ENCODE data around the gene MOV10. TPM values are rescaled to one million over a fixed set of nuclear protein-coding genes. Genes with fewer than 3 reads are reported as not detected.

The MOV10 gene
- total RNA-seq, 6 donors from 2014 or later = 26.5 to 161 (median 56.0) TPM

GRCh38 chr1:112737573-112737972 is 63.1 kb downstream of the MOV10 start:
- no peak overlapping the region for H3K27ac ChIP-seq
- WGBS, 2 donors = 92 to 94% methylated on average over 3 of the region's 3 CpGs
- H3K4me3 ChIP-seq = no peak overlapping the region
- no peaks in the 10 kb centered on the region for H3K36me3 ChIP-seq
- H3K9me3 ChIP-seq = no peaks in the 10 kb centered on the region
- ATAC-seq (ENCODE audit: low FRiP score in 2 of 2) (no peak), DNase-seq (no peak)
- H3K27me3 ChIP-seq = peaks cover 0 to 2% (median 0%) of the 10 kb centered on the region in 4 donors
- no peaks in the 10 kb centered on the region for H3K4me1 ChIP-seq
- TF ChIP-seq EP300 (IDR thresholded peaks at IDR 0.05) = no peak
- TF ChIP-seq POLR2AphosphoS5 (IDR thresholded peaks at IDR 0.05) = no peak
- TF ChIP-seq CTCF (IDR thresholded peaks at IDR 0.05) = no peak
- TF ChIP-seq POLR2A (IDR thresholded peaks at IDR 0.05) = no peak

GRCh38 chr1:112743174-112744008 is 68.9 kb downstream of the MOV10 start:
- Histone ChIP-seq H3K27ac (no peak overlapping the region), H3K9me3 (peaks cover 0 to 9% (median 0%) of the 10 kb centered on the region in 4 donors), H3K27me3 (peaks cover 0 to 20% (median 13%) of the 10 kb centered on the region in 4 donors), H3K4me3 (peak overlapping the region in 1 of 4 donors; percentile 21), H3K36me3 (no peaks in the 10 kb centered on the region), H3K4me1 (peaks cover 8 to 13% (median 10%) of the 10 kb centered on the region in 4 donors)
- ATAC-seq (ENCODE audit: low FRiP score in 2 of 2) (peak in 1 of 2 donors; percentile 83), DNase-seq (peak in 1 of 2 donors; percentile 76)
- WGBS, 2 donors = 18 to 46% methylated on average over 20 to 43 of the region's 54 CpGs
- no peak for TF ChIP-seq POLR2AphosphoS5 (IDR thresholded peaks at IDR 0.05)
- no peak for TF ChIP-seq EP300 (IDR thresholded peaks at IDR 0.05)
- no peak for TF ChIP-seq CTCF (IDR thresholded peaks at IDR 0.05)
- TF ChIP-seq POLR2A (IDR thresholded peaks at IDR 0.05) = no peak

GRCh38 chr1:112744009-112744578 is 69.6 kb downstream of the MOV10 start:
- ATAC-seq (ENCODE audit: low FRiP score in 2 of 2) = peak; percentile 16 to 84
- WGBS, 2 donors = 19% methylated on average over 24 of the region's 58 CpGs; no CpG with 5 or more reads in 1 of the 2 donors

DNA sequence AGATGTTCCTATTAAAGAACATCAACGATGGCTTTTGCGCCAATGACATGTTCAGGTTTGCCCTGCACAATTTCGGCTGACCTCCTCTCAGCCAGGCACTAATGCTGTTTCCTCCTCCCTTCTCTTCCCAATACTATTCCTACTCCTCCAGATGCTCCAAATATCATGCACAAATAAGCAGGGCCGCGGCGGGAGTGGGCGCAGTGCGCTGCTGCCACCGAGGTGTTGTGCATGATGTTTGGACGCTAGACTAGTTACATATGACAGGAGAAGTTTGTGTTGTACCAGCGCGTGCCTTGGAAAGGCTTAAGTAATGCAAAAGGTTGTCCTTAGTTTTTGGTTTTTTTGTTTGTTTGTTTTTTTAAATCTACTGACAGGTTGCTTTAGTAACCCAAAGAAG is 73.9 kb downstream of the MOV10 start:
- H3K36me3 ChIP-seq = no peaks in the 10 kb centered on the region
- no peak for TF ChIP-seq EP300 (IDR thresholded peaks at IDR 0.05)
- no peak for TF ChIP-seq POLR2A (IDR thresholded peaks at IDR 0.05)
- TF ChIP-seq CTCF (IDR thresholded peaks at IDR 0.05) = no peak
- TF ChIP-seq POLR2AphosphoS5 (IDR thresholded peaks at IDR 0.05) = no peak
- peaks cover 0 to 14% (median 8%) of the 10 kb centered on the region in 4 donors for H3K27me3 ChIP-seq
- WGBS, 2 donors = 88 to 95% methylated on average over 12 of the region's 12 CpGs
- peaks cover 8 to 12% (median 10%) of the 10 kb centered on the region in 4 donors for H3K4me1 ChIP-seq
- peaks cover 0 to 2% (median 0%) of the 10 kb centered on the region in 4 donors for H3K9me3 ChIP-seq
- no peak overlapping the region for H3K27ac ChIP-seq
- no peak overlapping the region for H3K4me3 ChIP-seq
- DNase-seq = peak in 1 of 2 donors; percentile 57
- no peak for ATAC-seq (ENCODE audit: low FRiP score in 2 of 2)

More at GRCh38 chr1:112744009-112744578, 69.6 kb downstream of the MOV10 start:
- H3K27me3 ChIP-seq = peaks cover 0 to 20% (median 13%) of the 10 kb centered on the region in 4 donors
- no peak overlapping the region for H3K27ac ChIP-seq
- TF ChIP-seq POLR2A (IDR thresholded peaks at IDR 0.05) (no peak), CTCF (IDR thresholded peaks at IDR 0.05) (peak in 1 of 6 experiments; percentile 27)
- peaks cover 8 to 13% (median 10%) of the 10 kb centered on the region in 4 donors for H3K4me1 ChIP-seq
- H3K4me3 ChIP-seq = peak overlapping the region in 2 of 4 donors; percentile 20 to 21
- peaks cover 0 to 9% (median 0%) of the 10 kb centered on the region in 4 donors for H3K9me3 ChIP-seq
- peak in 1 of 2 donors; percentile 86 for DNase-seq
- no peaks in the 10 kb centered on the region for H3K36me3 ChIP-seq

Small RNAs within 50 kb of the gene (small RNA-seq; reads per million reads assigned to genes)
- 0 reads per million in 4 donors for gene RNU7-70P

Other genes with a start within 250 kb of the MOV10 start
- gene WNT2B, start 165.7 kb upstream of the MOV10 start, total RNA-seq = 10 to 100 TPM in 3 of 6 donors, 1 to 10 TPM in 3; 4.5 to 19.9 (median 9.5) TPM
- gene ST7L, start 55.5 kb upstream of the MOV10 start, total RNA-seq = 10 to 100 TPM; 14.4 to 33.9 (median 16.1) TPM
- 100 to 1,000 TPM in 5 of 6 donors, 10 to 100 TPM in 1; 91.1 to 196 (median 128) TPM for gene CAPZA1, start 54.8 kb upstream of the MOV10 start, total RNA-seq
- 100 to 1,000 TPM in 5 of 6 donors, 10 to 100 TPM in 1; 80.9 to 218 (median 132) TPM for gene RHOC, start 32.5 kb downstream of the MOV10 start, total RNA-seq
- under 1 TPM in 5 of 6 donors, not detected in 1; 0.55 to 0.91 (median 0.74) TPM for gene PPM1J, start 40.7 kb downstream of the MOV10 start, total RNA-seq